Fibroblast of villous mesenchyme (primary cell): ENCODE data around the gene PDHA1. TPM values are rescaled to one million over a fixed set of nuclear protein-coding genes. Genes with fewer than 3 reads are reported as not detected.

Source experiments
- DNase-seq: peaks from one replicate; pipeline ENCODE4 v3.0.0-alpha.2; 2010; ENCODE audit warnings: low read depth
- H3K4me3 ChIP-seq: 2 replicates; pipeline ENCODE4 v1.5.1; 2011; ENCODE audit warnings: low read depth, mild to moderate bottlenecking, low read length
- total RNA-seq: library from RNA; depleted of rRNA; stranded (reverse); fragments of >200 nt; gene quantifications from 2 replicates; pipeline ENCODE4 v1.2.3, GENCODE V29; 2012
- TF ChIP-seq, protein P1 (sequence below): IDR thresholded peaks from 2 replicates; pipeline ENCODE4 v1.5.1; 2012; ENCODE audit warnings: low read depth, mild to moderate bottlenecking, low read length; ENCODE audit not compliant: insufficient read depth

PDHA1 gene
- total RNA-seq: 32.4 and 42.5 TPM in 2 replicates

DNA sequence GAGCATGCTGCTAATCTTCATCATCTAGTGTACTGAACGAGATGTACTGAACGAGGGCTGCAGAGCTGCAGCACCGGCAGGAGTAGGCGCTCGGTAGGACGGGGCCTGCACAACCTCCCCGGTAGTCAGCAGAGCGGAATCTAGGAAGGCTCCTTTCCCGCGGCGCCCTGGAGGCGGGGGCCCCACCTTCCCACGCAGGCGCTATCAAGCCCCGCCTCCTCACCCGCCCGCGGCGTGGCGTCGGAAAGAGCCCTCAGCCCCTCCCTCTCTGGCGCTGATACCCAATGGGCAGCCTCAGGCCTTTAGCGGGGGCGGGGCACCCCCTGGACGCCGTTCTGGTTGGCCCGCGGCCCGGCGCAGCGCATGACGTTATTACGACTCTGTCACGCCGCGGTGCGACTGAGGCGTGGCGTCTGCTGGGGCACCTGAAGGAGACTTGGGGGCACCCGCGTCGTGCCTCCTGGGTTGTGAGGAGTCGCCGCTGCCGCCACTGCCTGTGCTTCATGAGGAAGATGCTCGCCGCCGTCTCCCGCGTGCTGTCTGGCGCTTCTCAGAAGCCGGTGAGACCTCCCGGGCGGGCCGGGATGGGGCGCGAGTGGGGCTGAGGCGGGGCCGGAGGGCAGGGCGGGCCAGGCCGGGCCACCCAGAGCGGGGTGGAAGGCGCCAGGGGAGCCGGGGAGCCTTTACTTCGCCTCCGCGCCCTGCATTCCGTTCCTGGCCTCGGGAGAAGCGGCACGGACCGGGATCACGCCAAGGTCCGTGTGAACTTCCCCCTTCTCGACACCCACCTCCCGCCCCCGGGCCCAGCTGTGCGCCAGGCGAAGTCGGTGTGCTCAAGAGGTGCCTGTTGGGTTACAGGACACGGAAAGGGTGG, at the start of gene PDHA1:
TSS of gene PDHA1 (plus strand) at position 393 of the 874 bp plus-strand sequence. CDS start at position 504, 111 bp downstream.
- DNase-seq: peak; percentile 91
- peak within 1 kb of the TSS; percentile 72 for H3K4me3 ChIP-seq
- TF ChIP-seq, protein P1, sequence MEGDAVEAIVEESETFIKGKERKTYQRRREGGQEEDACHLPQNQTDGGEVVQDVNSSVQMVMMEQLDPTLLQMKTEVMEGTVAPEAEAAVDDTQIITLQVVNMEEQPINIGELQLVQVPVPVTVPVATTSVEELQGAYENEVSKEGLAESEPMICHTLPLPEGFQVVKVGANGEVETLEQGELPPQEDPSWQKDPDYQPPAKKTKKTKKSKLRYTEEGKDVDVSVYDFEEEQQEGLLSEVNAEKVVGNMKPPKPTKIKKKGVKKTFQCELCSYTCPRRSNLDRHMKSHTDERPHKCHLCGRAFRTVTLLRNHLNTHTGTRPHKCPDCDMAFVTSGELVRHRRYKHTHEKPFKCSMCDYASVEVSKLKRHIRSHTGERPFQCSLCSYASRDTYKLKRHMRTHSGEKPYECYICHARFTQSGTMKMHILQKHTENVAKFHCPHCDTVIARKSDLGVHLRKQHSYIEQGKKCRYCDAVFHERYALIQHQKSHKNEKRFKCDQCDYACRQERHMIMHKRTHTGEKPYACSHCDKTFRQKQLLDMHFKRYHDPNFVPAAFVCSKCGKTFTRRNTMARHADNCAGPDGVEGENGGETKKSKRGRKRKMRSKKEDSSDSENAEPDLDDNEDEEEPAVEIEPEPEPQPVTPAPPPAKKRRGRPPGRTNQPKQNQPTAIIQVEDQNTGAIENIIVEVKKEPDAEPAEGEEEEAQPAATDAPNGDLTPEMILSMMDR: no peak

DNA sequence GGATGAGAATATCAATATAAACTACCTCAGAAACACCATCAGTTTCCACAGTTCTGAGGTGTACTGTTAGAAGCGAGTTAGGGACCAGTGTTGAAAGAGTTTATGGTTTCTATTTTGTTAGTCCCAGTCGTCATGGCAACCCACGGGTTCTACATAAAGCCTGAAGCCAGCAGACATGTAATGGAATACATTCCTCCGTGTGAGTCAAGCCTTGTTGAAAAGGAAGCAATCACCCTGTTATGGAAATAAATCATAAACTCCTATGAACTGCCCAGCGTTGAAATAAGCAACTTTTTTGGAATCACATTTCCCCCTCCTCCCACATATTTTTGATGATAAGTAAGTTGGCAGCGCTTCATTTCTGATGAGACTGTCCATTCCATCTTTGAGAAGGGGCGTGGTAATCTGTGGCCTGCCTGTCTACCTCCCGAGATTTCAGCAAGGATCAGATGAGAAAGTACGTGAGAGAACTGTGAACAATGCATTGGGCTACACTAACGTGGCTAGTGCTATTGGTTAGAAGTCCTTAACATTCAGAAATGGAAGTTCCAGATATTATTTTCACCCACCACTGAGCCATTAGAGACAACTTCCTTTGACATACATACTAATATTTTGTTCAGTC, 40.4 kb upstream of the PDHA1 start:
- TF ChIP-seq, protein P1: no peak
- no peak overlapping the region for H3K4me3 ChIP-seq
- peak; percentile 49 for DNase-seq

DNA sequence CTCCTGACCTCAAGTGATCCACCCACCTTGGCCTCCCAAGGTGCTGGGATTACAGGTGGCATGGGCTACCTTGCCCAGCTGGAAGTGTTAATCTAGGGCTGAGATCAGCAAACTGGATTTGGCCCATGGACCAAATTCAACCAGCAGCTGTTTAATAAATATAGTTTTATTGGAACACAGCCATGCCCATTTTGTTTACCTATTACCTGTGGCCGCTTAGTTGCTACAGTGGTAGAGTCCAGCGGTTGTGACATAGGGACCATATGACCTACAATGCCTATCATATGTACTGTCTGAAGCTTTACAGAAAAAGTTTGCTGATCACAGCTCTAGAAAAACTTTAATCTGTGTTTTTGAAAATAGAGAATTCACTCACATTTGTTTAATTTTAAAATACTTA, 17.2 kb upstream of the PDHA1 start:
- DNase-seq: no peak
- H3K4me3 ChIP-seq: no peak overlapping the region
- TF ChIP-seq, protein P1: no peak

DNA sequence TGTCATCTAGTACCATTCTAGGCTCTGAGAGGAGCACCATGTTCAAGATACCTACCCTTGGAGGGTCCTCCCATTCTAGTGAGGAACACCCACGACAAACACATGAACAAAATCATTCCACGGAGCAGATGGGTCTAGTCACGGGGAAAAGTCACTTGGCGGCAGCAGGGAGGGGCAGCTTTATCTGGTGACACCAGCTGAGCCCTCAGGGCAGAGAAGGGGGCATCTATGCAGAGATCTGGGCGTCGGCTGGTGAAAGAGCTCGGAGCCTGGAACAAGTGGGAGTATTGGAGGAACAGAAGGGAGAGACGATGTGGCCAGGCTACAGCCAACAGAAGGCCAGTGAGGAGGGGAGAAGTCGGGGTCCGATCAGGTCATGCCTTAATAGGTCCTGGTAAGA, 11.9 kb upstream of the PDHA1 start:
- TF ChIP-seq, protein P1: no peak
- no peak overlapping the region for H3K4me3 ChIP-seq
- DNase-seq: no peak

DNA sequence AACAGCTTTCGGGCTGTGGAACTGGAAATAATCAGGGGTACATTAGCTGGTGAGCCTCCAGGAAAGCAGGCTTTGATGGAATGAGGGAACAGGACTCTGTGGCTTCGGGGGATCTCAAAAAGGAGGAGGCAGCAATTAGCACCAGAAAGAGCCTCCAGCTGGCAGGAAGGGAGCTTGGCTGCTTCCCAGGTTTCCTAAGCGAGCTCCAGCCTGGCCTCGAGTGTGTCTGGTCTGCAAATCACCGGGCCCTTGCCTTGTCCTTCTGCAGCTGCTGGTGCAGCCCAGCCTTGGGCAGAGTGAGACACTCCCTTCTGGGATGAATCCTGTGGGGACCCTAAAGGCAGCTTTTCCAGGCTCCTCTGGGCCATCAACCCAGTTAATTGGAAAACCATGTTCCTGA, 10.7 kb upstream of the PDHA1 start:
- DNase-seq: no peak
- TF ChIP-seq, protein P1: no peak
- H3K4me3 ChIP-seq: no peak overlapping the region

DNA sequence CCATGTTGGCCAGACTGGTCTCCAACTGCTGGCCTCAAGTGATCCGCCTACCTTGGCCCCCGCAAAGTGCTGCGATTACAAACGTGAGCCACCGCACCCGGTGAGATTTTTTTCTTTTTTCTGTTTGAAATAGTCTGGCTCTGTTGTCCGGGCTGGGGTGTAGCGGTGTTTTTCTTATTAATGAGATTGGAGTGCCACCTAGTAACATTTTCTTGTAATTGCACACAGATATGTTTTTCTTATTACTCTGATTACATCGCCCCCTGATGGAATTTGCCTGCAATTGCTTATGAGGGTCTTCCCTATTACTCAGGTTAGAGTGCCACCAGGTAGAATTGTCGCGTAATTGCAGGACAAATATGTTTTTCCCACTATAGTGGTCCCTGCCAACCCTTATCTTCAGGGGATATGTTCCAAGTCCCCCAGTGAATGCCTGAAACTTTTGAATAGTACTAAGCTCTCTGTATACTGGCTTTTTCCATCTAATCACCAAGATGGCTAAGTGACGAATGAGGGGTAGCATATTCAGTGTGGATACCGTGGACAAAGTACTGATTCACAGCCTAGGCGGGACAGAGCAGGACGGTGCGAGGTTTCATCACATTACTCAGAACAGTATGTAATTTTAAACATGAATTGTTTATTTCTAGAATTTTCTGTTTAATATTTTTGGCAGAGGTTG, 8.6 kb upstream of the PDHA1 start:
- TF ChIP-seq, protein P1: peak; percentile 47
- no peak overlapping the region for H3K4me3 ChIP-seq
- DNase-seq: peak; percentile 31
